Caco-2 (cell line): ENCODE measurements around the gene MLN. TPM values are rescaled to one million over a fixed set of nuclear protein-coding genes. Genes with fewer than 3 reads are reported as not detected.

ENCODE experiments used
- BruUV-seq: library from RNA; stranded (reverse); fragments of 400-500 nt; replicated peaks from 2 replicates; lab custom pipeline; 2021; lab: Mats Ljungman, UMichigan
- CTCF ChIA-PET: fragments of 300-600 bp; sonication (Branson Sonifier 250); formaldehyde crosslinking; loops from one replicate; lab custom pipeline; 2022; ENCODE audit warnings: antibody characterized with exemption; lab: Charles Lee
- POLR2A ChIA-PET: fragments of 300-600 bp; sonication (Branson Sonifier 250); formaldehyde crosslinking; loops from one replicate; lab custom pipeline; 2022; ENCODE audit warnings: antibody characterized with exemption; lab: Charles Lee
- DNase-seq, 2 experiments: peaks; one replicate each; pipeline versions ENCODE4 v3.0.0 to v3.0.0-alpha.2; 2020 to 2022
- H3K27me3 ChIP-seq: replicated peaks from 2 replicates; pipeline ENCODE4 v1.6.0; 2011; ENCODE audit warnings: low read length; ENCODE audit not compliant: control insufficient read depth, insufficient read depth
- H3K36me3 ChIP-seq: 2 replicates; pipeline ENCODE4 v1.5.1; 2011; ENCODE audit warnings: low read length; ENCODE audit not compliant: control insufficient read depth, insufficient read depth
- H3K4me1 ChIP-seq: fragments of 250-450 bp; sonication (Bioruptor Pico); 2 replicates; pipeline ENCODE4 v1.5.1; 2020; ENCODE audit warnings: mild to moderate bottlenecking
- H3K4me3 ChIP-seq: 2 replicates; pipeline ENCODE4 v1.5.1; 2011; ENCODE audit warnings: low read depth, mild to moderate bottlenecking, control low read depth, low read length
- H3K9me3 ChIP-seq: fragments of 250-450 bp; sonication (Bioruptor Pico); 2 replicates; pipeline ENCODE4 v1.5.1; 2020; ENCODE audit warnings: mild to moderate bottlenecking, moderate library complexity
- H3K27ac Mint-ChIP-seq: one replicate; pipeline ENCODE4 v1.8.0; 2022; ENCODE audit warnings: mixed read lengths; ENCODE audit not compliant: unreplicated experiment
- H3K27me3 Mint-ChIP-seq: one replicate; pipeline ENCODE4 v1.8.0; 2022; ENCODE audit warnings: mixed read lengths; ENCODE audit not compliant: insufficient read depth, unreplicated experiment
- H3K36me3 Mint-ChIP-seq: one replicate; pipeline ENCODE4 v1.8.0; 2022; ENCODE audit warnings: mild to moderate bottlenecking, mixed read lengths; ENCODE audit not compliant: insufficient read depth, unreplicated experiment
- H3K4me1 Mint-ChIP-seq: one replicate; pipeline ENCODE4 v1.8.0; 2022; ENCODE audit warnings: low read depth, mixed read lengths; ENCODE audit not compliant: unreplicated experiment
- H3K4me3 Mint-ChIP-seq: one replicate; pipeline ENCODE4 v1.8.0; 2022; ENCODE audit warnings: mild to moderate bottlenecking, moderate library complexity, mixed read lengths; ENCODE audit not compliant: unreplicated experiment
- H3K9me3 Mint-ChIP-seq: one replicate; pipeline ENCODE4 v1.8.0; 2022; ENCODE audit warnings: mixed read lengths; ENCODE audit not compliant: unreplicated experiment
- CTCF ChIP-seq, 2 experiments: fragments of 200-600 bp in 1 of 2; IDR thresholded peaks; 1 replicate in 1 of 2; 2 replicates in 1 of 2; pipeline versions ENCODE4 v1.5.1 to v1.8.0; 2011 to 2022; ENCODE audit warnings: antibody characterized with exemption in 1 of 2, control low read depth in 1 of 2, inconsistent platforms in 1 of 2, low read depth in 1 of 2, low read length in 1 of 2, mild to moderate bottlenecking in 1 of 2, moderate library complexity in 1 of 2; ENCODE audit not compliant: insufficient read depth in 1 of 2, severe bottlenecking in 1 of 2, unreplicated experiment in 1 of 2
- intact Hi-C: fragments of 100-400 bp; cut with micrococcal nuclease; formaldehyde crosslinking; loops from one replicate; pipeline ENCODE4 v1.10.0; 2022; ENCODE audit not compliant: unreplicated experiment
- total RNA-seq: library from RNA; stranded (reverse); gene quantifications from 2 replicates; pipeline ENCODE4 v1.2.3, GENCODE V29; 2022

Gene MLN
- total RNA-seq, 1 experiment from 2014 or later = not detected

GRCh38 chr6:33801611-33802010 lies 2.2 kb downstream of the MLN start:
- Mint-ChIP-seq H3K4me1 (no peaks in the 10 kb centered on the region), H3K4me3 (no peak overlapping the region), H3K27ac (no peak overlapping the region), H3K36me3 (no peaks in the 10 kb centered on the region), H3K9me3 (no peaks in the 10 kb centered on the region), H3K27me3 (peaks cover 19% of the 10 kb centered on the region)
- no peak overlapping the region for H3K4me3 ChIP-seq
- ChIA-PET POLR2A (no interaction called here), CTCF (no interaction called here)
- H3K27me3 ChIP-seq = no peaks in the 10 kb centered on the region; the same call in none of the 2 replicates
- no peak for DNase-seq
- intact Hi-C loops = no loop called here
- no peaks in the 10 kb centered on the region for H3K9me3 ChIP-seq
- H3K4me1 ChIP-seq = no peaks in the 10 kb centered on the region
- no peak for TF ChIP-seq CTCF (IDR thresholded peaks at IDR 0.05; ENCODE audit: insufficient read depth in 1 of 2, low read depth in 1 of 2, low read length in 1 of 2, severe bottlenecking in 1 of 2, unreplicated experiment in 1 of 2)
- BruUV-seq = no TSS peak
- H3K36me3 ChIP-seq = no peaks in the 10 kb centered on the region

- no peaks in the 10 kb centered on the region for H3K4me1 Mint-ChIP-seq
- Histone ChIP-seq H3K27me3 (no peaks in the 10 kb centered on the region; the same call in 1 of the 2 replicates), H3K36me3 (no peaks in the 10 kb centered on the region), H3K9me3 (no peaks in the 10 kb centered on the region), H3K4me1 (no peaks in the 10 kb centered on the region), H3K4me3 (no peak overlapping the region)
- H3K9me3 Mint-ChIP-seq = no peaks in the 10 kb centered on the region
- no peaks in the 10 kb centered on the region for H3K36me3 Mint-ChIP-seq
- H3K27me3 Mint-ChIP-seq = peaks cover 15% of the 10 kb centered on the region
- intact Hi-C loops = no loop called here
- no peak for TF ChIP-seq CTCF (IDR thresholded peaks at IDR 0.05; ENCODE audit: insufficient read depth in 1 of 2, low read depth in 1 of 2, low read length in 1 of 2, severe bottlenecking in 1 of 2, unreplicated experiment in 1 of 2)
- no peak overlapping the region for H3K4me3 Mint-ChIP-seq
- no peak overlapping the region for H3K27ac Mint-ChIP-seq
- ChIA-PET POLR2A (no interaction called here), CTCF (no interaction called here)
- DNase-seq = no peak
- BruUV-seq = no TSS peak
Observed at GRCh38 chr6:33800248-33800969, 3.4 kb downstream of the MLN start.

GRCh38 chr6:33799454-33800113 lies 4.2 kb downstream of the MLN start:
- peaks cover under 1% of the 10 kb centered on the region; the same call in 1 of the 2 replicates for H3K4me1 ChIP-seq
- POLR2A ChIA-PET = no interaction called here
- DNase-seq = no peak
- no peaks in the 10 kb centered on the region for H3K27me3 ChIP-seq
- H3K9me3 Mint-ChIP-seq = no peaks in the 10 kb centered on the region
- intact Hi-C loops = no loop called here
- H3K4me3 ChIP-seq = no peak overlapping the region
- H3K4me1 Mint-ChIP-seq = no peaks in the 10 kb centered on the region
- peaks cover 15% of the 10 kb centered on the region for H3K27me3 Mint-ChIP-seq
- no peaks in the 10 kb centered on the region for H3K36me3 ChIP-seq
- no peaks in the 10 kb centered on the region for H3K9me3 ChIP-seq
- H3K27ac Mint-ChIP-seq = no peak overlapping the region
- no TSS peak for BruUV-seq
- TF ChIP-seq CTCF (IDR thresholded peaks at IDR 0.05; ENCODE audit: insufficient read depth in 1 of 2, low read depth in 1 of 2, low read length in 1 of 2, severe bottlenecking in 1 of 2, unreplicated experiment in 1 of 2) = no peak
- no peaks in the 10 kb centered on the region for H3K36me3 Mint-ChIP-seq
- H3K4me3 Mint-ChIP-seq = no peak overlapping the region
- CTCF ChIA-PET = interaction anchor here (0.5 kb wide), 1 partner anchor 35 kb away, joined by 8 read pairs; no protein-coding TSS in a partner anchor
